C4-2B (cell line): ENCODE measurements around the gene TMEM9.

ENCODE experiments used
- ZFX ChIP-seq: fragments of 450-650 bp; IDR thresholded peaks from 2 replicates; pipeline ENCODE4 v1.6.1; 2017
- TF ChIP-seq, protein P1 (sequence below): fragments of 450-650 bp; conservative IDR thresholded peaks from 2 replicates; pipeline ENCODE4 v1.5.1; 2017; ENCODE audit warnings: mild to moderate bottlenecking

GRCh38 chr1:201092738-201093137 lies 61.5 kb downstream of the TMEM9 start:
- TF ChIP-seq ZFX = no peak
- TF ChIP-seq, protein P1, sequence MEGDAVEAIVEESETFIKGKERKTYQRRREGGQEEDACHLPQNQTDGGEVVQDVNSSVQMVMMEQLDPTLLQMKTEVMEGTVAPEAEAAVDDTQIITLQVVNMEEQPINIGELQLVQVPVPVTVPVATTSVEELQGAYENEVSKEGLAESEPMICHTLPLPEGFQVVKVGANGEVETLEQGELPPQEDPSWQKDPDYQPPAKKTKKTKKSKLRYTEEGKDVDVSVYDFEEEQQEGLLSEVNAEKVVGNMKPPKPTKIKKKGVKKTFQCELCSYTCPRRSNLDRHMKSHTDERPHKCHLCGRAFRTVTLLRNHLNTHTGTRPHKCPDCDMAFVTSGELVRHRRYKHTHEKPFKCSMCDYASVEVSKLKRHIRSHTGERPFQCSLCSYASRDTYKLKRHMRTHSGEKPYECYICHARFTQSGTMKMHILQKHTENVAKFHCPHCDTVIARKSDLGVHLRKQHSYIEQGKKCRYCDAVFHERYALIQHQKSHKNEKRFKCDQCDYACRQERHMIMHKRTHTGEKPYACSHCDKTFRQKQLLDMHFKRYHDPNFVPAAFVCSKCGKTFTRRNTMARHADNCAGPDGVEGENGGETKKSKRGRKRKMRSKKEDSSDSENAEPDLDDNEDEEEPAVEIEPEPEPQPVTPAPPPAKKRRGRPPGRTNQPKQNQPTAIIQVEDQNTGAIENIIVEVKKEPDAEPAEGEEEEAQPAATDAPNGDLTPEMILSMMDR = no peak
